HG02642 (cell line): Measurements from ENCODE around the gene CARTPT.

ENCODE experiments used
- ATAC-seq: cut with Tn5 transposase; IDR thresholded peaks from one replicate; pipeline ENCODE4 v1.9.1; 2021; ENCODE audit warnings: mild to moderate bottlenecking; ENCODE audit not compliant: unreplicated experiment, poor library complexity

CARTPT gene

GRCh38 chr5:71734141-71734540 is 15.1 kb downstream of the CARTPT start:
- ATAC-seq = no peak

DNA sequence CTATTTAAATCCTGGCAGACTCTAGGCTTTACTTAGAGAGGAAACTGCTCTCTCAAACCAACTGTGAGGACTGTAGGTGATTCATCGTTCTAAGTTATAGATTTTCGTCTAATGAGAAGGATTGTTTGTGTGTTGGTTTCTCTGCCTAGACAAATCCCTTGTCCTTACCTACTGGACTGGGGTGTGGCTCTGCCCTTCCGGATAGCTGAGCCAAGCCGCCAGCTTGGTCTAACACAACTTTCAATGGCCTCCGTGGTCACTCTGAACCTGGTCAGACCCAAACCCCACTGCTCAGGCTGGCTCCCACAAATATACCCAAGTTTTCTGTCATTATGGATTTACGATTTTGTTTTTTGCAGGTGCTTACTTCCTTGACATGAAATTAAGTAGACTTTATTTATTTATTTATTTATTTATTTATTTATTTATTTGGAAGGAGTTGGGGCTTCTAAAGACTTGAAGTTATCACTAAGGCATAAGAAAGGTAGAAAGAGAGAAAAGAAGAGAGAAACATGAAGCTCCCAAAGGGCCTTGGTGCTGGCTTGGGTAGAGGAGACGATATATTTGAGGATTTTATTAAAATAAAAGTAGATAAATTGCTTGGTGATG is 19.0 kb downstream of the CARTPT start:
- ATAC-seq = no peak

GRCh38 chr5:71738662-71739361 is 19.7 kb downstream of the CARTPT start:
- ATAC-seq = no peak

DNA sequence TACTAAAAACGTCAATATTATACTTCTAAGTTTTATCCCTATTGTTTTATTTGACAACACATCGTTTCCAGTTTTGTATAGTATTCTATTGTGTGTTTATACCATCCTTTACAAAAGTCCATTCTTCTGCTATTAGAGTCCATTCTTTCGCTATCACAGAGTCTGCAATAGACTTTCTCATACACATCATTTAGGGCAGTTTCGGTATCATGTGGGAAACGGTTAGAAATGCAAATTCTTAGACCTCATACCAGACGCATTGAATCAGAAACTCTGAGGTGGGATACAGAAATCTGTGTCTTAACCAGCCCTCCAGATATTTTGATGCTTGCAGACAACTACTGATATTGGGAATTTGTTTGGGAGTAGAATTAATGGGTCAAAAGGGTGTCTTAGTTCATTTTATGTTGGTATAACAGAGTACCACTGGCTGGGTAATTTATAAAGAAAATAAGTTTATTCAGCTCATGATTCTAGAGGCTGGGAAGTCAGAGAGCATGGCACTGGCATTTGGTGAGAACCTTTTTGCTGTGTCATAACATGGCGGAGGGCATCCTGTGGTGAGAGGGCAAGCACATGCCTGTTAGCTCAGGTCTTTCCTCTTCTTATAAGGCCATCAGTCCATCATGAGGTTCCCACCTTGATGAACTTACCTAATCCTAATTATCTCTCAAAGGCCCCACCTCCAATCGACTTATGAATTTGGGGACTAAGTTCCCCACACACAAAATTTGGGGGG is 21.1 kb downstream of the CARTPT start:
- peak; percentile 90 for ATAC-seq

GRCh38 chr5:71743155-71743554 is 24.1 kb downstream of the CARTPT start:
- ATAC-seq = no peak

GRCh38 chr5:71744009-71744790 is 25.1 kb downstream of the CARTPT start:
- no peak for ATAC-seq

GRCh38 chr5:71747182-71747581 is 28.1 kb downstream of the CARTPT start:
- ATAC-seq = no peak

DNA sequence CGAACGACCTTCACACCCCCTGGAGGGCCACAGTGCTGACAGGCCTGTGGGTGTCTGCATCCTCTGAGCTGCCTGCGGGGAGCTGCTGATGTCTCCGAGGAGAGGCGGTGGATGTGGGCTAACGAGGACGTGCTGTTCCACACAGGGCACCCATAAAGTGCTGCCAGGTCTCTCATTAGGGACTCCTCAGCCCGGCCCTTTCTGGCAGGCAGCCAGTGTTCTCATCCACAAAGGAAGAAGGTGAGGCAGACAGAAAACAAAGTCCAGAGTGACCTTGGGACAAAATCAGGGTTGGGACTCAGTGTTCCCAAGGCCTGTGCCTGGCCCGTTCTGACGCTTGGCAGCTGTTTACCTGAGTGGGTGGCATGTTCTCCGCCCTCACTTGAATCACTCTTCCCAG is 29.3 kb downstream of the CARTPT start:
- ATAC-seq = no peak

DNA sequence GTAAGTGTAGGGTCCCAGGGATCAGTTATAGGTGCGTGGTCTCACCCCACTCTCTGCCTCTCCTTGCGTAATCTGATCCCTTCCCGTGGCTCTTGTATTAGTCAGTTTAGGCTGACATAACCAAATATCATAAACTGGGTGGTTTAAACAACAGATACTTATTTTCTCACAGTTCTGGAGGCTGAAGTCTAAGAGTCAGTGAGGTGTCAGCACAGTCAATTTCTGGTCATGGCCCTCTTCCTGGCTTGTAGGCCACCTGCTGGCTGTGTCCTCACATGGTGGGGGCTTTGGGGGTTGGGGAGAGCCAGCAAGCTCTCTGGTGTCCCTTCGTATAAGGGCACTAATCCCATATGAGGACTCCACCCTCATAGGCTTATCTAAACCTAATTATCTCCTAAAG is 32.3 kb downstream of the CARTPT start:
- ATAC-seq = no peak

- no peak for ATAC-seq
Observed at GRCh38 chr5:71752441-71753190, 33.5 kb downstream of the CARTPT start.

GRCh38 chr5:71757590-71758543 is 38.8 kb downstream of the CARTPT start:
- peak; percentile 81 for ATAC-seq

DNA sequence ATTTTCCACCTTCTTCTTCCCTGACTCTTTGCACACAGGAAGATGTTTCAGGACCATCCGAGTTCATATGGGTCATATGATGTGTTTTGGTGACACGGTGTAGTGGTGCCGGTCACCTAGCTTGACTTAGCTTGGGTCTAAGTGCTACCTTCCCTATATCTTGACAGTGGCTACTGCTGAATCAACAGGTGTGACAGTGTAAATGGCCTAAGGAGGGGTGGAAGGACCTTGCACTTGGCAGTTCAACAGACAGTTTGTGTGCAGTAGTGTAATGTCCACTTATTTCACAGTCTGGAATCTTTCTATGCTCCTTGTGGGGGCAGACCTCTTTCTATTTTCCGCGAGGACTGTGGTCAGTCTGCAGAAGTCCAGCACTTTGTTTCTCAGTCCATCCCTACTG is 43.8 kb downstream of the CARTPT start:
- no peak for ATAC-seq

DNA sequence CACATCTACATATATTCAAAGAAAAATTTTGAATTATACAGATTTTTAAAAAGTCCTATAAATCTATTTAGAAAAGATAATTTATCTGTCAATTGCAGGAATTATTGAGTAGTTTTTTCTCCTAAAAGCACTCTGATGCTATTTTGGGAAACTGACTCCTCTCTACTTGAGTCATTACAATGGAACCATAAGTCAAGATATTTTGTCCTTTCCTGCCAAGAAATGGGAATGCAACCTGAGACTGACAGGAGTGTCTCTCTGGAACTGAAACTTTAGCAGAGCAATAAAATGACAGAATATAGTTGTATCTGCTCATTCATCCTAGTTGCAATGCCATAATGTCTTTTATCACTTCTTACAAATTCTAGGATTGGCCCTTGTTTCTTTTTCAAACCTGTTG is 48.6 kb downstream of the CARTPT start:
- ATAC-seq = no peak

- ATAC-seq = no peak
Observed at GRCh38 chr5:71769287-71769686, 50.2 kb downstream of the CARTPT start.

DNA sequence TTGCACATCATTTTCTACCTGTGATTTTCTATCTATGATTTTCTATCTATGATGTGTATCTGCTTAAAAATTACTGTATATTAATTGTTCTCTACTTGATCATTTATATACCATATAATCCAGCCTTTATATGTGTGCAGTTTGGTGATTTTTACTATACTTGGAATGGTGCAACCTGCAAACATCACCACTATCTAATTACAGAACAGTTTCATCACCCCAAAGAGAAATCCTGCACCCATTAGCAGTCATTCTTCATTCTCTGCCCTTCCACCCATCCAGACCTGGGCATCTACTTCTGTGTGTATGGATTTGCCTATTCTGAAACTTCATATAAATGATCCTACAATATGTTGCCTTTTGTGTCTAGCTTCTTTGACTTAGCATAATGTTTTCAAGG is 51.3 kb downstream of the CARTPT start:
- no peak for ATAC-seq
